Measurements from ENCODE around the gene SMAD3.

GRCh38 chr15:67167091-67167490 is 101.7 kb downstream of the SMAD3 start:
- TF ChIP-seq, protein P1, sequence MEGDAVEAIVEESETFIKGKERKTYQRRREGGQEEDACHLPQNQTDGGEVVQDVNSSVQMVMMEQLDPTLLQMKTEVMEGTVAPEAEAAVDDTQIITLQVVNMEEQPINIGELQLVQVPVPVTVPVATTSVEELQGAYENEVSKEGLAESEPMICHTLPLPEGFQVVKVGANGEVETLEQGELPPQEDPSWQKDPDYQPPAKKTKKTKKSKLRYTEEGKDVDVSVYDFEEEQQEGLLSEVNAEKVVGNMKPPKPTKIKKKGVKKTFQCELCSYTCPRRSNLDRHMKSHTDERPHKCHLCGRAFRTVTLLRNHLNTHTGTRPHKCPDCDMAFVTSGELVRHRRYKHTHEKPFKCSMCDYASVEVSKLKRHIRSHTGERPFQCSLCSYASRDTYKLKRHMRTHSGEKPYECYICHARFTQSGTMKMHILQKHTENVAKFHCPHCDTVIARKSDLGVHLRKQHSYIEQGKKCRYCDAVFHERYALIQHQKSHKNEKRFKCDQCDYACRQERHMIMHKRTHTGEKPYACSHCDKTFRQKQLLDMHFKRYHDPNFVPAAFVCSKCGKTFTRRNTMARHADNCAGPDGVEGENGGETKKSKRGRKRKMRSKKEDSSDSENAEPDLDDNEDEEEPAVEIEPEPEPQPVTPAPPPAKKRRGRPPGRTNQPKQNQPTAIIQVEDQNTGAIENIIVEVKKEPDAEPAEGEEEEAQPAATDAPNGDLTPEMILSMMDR (IDR thresholded peaks at IDR 0.05; ENCODE audit: poor library complexity, severe bottlenecking), result no peak
- no peak for TF ChIP-seq POLR2AphosphoS5 (IDR thresholded peaks at IDR 0.05)

Measured in neural cell (in vitro differentiated cells).